ENCODE data around the gene SPNS1.
"Not testable (repeated sequence)": the region's sequence is repeated elsewhere in the genome, so short reads cannot be mapped to it uniquely, and the experiment has no call there.

SPNS1 gene

DNA sequence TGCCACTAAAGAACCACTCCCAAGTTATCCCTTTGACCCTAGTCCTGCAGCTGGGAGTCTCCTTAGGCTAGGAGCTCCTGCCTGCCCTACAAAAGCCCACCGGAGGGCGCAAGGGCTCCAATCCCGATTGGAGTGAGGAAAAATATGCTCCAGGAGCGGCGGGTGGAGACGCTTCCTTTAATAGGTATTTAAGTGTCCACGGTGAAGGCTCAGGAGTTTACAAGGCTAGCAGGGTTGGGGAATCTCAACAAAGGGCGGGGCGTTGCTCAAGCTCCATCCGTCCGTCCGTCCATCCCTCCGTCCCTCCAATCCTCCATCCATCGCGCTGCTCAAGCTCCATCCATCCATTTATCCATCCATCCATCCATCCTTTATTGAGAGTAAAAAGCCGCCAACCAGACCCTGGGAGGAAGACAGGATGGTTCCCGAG is 556 bp upstream of the SPNS1 start:
- TF ChIP-seq, protein P1, sequence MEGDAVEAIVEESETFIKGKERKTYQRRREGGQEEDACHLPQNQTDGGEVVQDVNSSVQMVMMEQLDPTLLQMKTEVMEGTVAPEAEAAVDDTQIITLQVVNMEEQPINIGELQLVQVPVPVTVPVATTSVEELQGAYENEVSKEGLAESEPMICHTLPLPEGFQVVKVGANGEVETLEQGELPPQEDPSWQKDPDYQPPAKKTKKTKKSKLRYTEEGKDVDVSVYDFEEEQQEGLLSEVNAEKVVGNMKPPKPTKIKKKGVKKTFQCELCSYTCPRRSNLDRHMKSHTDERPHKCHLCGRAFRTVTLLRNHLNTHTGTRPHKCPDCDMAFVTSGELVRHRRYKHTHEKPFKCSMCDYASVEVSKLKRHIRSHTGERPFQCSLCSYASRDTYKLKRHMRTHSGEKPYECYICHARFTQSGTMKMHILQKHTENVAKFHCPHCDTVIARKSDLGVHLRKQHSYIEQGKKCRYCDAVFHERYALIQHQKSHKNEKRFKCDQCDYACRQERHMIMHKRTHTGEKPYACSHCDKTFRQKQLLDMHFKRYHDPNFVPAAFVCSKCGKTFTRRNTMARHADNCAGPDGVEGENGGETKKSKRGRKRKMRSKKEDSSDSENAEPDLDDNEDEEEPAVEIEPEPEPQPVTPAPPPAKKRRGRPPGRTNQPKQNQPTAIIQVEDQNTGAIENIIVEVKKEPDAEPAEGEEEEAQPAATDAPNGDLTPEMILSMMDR (IDR thresholded peaks at IDR 0.05; ENCODE audit: borderline replicate concordance, control extremely low read depth, extremely low read depth, insufficient read depth, missing control alignments): peak; percentile 54
- in situ Hi-C loops (cut with MboI; ENCODE audit: low sequenced_read_pairs, unreplicated experiment): no loop called here
- no peak for DNase-seq (ENCODE audit: low spot score)

DNA sequence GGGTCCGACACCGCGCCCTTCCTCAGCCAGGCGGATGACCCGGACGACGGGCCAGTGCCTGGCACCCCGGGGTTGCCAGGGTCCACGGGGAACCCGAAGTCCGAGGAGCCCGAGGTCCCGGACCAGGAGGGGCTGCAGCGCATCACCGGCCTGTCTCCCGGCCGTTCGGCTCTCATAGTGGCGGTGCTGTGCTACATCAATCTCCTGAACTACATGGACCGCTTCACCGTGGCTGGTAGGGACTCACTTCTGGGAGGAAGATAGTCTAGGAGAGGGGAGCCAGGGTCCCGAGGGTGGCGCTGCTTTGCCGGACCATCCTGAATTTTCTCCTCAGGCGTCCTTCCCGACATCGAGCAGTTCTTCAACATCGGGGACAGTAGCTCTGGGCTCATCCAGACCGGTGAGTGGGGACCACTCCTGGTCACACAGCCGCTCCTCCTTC is 601 bp downstream of the SPNS1 start:
- TF ChIP-seq, protein P1 (IDR thresholded peaks at IDR 0.05; ENCODE audit: borderline replicate concordance, control extremely low read depth, extremely low read depth, insufficient read depth, missing control alignments): no peak
- DNase-seq (ENCODE audit: low spot score): no peak

DNA sequence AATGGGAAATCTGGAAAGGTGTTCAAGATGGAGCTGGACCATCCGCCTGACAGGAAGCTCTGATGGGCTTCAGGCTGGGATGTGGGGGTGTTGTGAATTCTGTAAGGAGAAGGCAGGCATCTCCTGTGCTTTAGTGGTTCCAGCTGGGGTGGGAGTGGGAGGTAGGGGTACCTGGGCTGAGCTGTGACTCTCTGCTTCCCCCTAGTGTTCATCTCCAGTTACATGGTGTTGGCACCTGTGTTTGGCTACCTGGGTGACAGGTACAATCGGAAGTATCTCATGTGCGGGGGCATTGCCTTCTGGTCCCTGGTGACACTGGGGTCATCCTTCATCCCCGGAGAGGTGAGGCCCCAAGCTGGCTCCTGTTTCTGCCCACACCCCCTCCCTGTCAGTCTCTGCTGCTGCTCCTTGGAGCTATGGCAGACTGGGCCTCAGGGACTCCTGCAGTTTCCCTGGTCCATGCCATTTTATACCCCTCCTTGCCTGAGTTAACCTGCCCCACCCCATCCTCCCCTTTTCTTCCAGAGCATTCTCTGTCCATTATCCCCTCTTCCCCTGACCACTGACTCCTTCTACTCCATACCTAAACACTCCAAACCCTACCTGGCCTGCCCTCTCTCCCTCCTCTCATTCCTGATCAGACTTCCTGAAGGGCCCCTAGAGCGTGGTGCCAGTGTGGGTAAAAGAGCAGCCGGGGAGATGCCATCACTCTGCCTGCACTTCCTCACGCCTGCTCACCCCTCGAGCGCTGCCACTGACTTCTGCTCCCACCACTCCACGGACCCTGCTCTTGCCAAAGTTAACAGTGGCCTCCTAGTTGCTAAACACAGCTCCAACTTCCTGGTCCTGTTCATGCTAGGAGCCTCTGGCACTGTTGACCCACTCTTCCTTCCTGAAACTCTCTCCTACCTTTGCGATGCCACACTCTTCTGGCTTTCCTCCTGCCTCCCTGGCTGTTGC is 3.4 kb downstream of the SPNS1 start:
- peak; percentile 57 for DNase-seq (ENCODE audit: low spot score)
- in situ Hi-C loops (cut with MboI; ENCODE audit: low sequenced_read_pairs, unreplicated experiment): no loop called here
- TF ChIP-seq, protein P1 (IDR thresholded peaks at IDR 0.05; ENCODE audit: borderline replicate concordance, control extremely low read depth, extremely low read depth, insufficient read depth, missing control alignments): peak; percentile 42

More for the DNA sequence above, 601 bp downstream of the SPNS1 start:
- in situ Hi-C loops (cut with MboI; ENCODE audit: low sequenced_read_pairs, unreplicated experiment): no loop called here

DNA sequence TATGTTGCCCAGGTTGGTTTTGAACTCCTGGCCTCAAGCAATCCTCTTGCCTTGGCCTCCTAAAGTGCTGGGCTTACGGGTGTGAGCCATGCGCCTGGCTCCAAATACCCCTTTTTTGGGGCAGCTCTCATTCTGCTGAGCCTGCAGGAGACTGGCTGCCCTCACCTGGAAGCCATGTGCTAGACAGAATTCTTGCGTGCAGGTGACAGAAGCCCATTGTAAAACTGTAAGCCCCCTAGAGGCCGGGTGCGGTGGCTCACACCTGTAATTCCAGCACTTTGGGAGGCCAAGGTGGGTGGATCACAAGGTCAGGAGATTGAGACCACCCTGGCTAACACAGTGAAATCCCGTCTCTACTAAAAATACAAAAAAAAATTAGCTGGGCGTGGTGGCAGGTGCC is 5.8 kb downstream of the SPNS1 start:
- DNase-seq (ENCODE audit: low spot score); in situ Hi-C loops (cut with MboI; ENCODE audit: low sequenced_read_pairs, unreplicated experiment): not testable (repeated sequence)

DNA sequence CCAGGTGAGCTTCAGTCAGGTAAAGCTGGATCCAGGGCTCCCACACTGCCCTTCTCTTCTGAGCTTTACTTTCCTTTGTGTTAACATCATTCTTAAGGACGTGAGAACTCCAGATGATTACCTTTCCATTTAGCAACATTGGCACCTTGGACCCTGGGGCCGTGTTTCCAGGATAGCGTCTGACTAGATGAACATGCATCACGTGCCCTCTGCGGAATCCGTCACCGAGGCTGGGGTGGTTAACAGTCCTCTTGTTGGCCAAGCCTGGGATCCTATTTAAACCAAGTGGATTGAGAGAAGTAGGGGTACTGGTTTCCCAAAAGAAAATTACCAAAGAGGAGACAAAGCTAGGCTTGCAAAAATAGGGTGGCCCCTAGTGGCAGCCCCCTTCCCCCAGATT is 6.4 kb downstream of the SPNS1 start:
- TF ChIP-seq, protein P1 (IDR thresholded peaks at IDR 0.05; ENCODE audit: borderline replicate concordance, control extremely low read depth, extremely low read depth, insufficient read depth, missing control alignments): no peak
- in situ Hi-C loops (cut with MboI; ENCODE audit: low sequenced_read_pairs, unreplicated experiment): no loop called here
- DNase-seq (ENCODE audit: low spot score): no peak

DNA sequence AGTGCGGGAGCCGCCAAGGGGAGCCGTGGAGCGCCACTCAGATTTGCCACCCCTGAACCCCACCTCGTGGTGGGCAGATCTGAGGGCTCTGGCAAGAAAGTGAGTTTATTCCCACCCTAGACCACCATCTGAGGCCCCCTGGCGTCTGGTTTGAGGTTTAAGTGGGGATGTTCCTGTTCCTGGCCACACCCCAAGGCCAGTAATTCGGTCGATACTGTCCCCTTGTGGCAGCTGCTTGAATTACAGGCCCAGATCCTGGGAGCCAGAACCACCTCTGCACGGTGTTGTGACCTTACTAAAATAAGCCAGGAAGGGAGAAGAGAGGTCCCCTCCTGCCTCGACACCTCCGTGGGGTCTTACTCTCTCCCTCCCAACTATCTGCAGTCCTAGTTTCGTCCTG is 6.9 kb downstream of the SPNS1 start:
- peak; percentile 62 for DNase-seq (ENCODE audit: low spot score)
- TF ChIP-seq, protein P1 (IDR thresholded peaks at IDR 0.05; ENCODE audit: borderline replicate concordance, control extremely low read depth, extremely low read depth, insufficient read depth, missing control alignments): peak; percentile 23

DNA sequence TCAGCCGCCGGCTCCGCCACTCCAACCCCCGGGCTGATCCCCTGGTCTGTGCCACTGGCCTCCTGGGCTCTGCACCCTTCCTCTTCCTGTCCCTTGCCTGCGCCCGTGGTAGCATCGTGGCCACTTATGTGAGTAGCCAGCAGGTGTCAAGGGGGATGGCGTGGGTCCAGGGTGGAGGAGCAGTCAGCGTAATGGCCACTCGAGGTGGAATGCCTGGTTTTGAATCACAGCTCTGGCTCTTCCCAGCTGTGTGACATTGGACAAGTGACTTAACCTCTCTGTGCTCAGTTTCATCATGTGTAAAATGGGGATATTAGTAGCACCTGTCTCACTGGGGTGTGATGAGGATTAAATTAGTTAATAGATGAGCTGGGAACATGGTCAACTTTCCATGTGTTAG is 7.8 kb downstream of the SPNS1 start:
- in situ Hi-C loops (cut with MboI; ENCODE audit: low sequenced_read_pairs, unreplicated experiment): no loop called here
- TF ChIP-seq, protein P1 (IDR thresholded peaks at IDR 0.05; ENCODE audit: borderline replicate concordance, control extremely low read depth, extremely low read depth, insufficient read depth, missing control alignments): no peak

More for the DNA sequence above, 6.9 kb downstream of the SPNS1 start:
- in situ Hi-C loops (cut with MboI; ENCODE audit: low sequenced_read_pairs, unreplicated experiment): no loop called here

More for the DNA sequence above, 7.8 kb downstream of the SPNS1 start:
- DNase-seq (ENCODE audit: low spot score): no peak

Measured in GM13976 (cell line).